HG03045 (cell line): Measurements from ENCODE around the gene CFP.
"Not testable (repeated sequence)": the region's sequence is repeated elsewhere in the genome, so short reads cannot be mapped to it uniquely, and the experiment has no call there.

Experiments
- ATAC-seq: cut with Tn5 transposase; IDR thresholded peaks from one replicate; pipeline ENCODE4 v1.9.1; 2021; ENCODE audit warnings: mild to moderate bottlenecking, moderate library complexity; ENCODE audit not compliant: unreplicated experiment

The CFP gene

GRCh38 chrX:47629419-47630200 is at the start of gene CFP:
TSS of gene CFP (minus strand) at chrX:47629930. CDS start at chrX:47629844, 86 bp downstream.
- no peak for ATAC-seq

- ATAC-seq, result not testable (repeated sequence)
Measured at GRCh38 chrX:47675959-47676859, 46.5 kb upstream of the CFP start.

GRCh38 chrX:47674776-47675175 is 45.0 kb upstream of the CFP start:
- no peak for ATAC-seq

- not testable (repeated sequence) for ATAC-seq
Measured at GRCh38 chrX:47665797-47666196, 36.1 kb upstream of the CFP start.

- ATAC-seq, result no peak
Measured at GRCh38 chrX:47664737-47665136, 35.0 kb upstream of the CFP start.

- ATAC-seq, result no peak
Measured at GRCh38 chrX:47662144-47662657, 32.5 kb upstream of the CFP start.

- no peak for ATAC-seq
Measured at GRCh38 chrX:47661539-47661938, 31.8 kb upstream of the CFP start.

GRCh38 chrX:47659421-47659726 is 29.6 kb upstream of the CFP start:
- no peak for ATAC-seq

- ATAC-seq, result peak; percentile 87
Measured at GRCh38 chrX:47658684-47659420, 29.1 kb upstream of the CFP start, which contains the start of gene UXT. TSS of gene UXT (minus strand) at chrX:47659180. CDS start at chrX:47658927, 253 bp downstream.

GRCh38 chrX:47658301-47658683 is 28.6 kb upstream of the CFP start:
- no peak for ATAC-seq

GRCh38 chrX:47651043-47651905 is 21.5 kb upstream of the CFP start:
- ATAC-seq, result no peak

- peak; percentile 94 for ATAC-seq
Measured at GRCh38 chrX:47650164-47651042, 20.7 kb upstream of the CFP start, which contains the start of gene ELK1. TSS of gene ELK1 (minus strand) at chrX:47650563. CDS start at chrX:47641441, 9,122 bp downstream.

- ATAC-seq, result no peak
Measured at GRCh38 chrX:47649781-47650163, 20.0 kb upstream of the CFP start.

- ATAC-seq, result no peak
Measured at GRCh38 chrX:47649271-47649670, 19.5 kb upstream of the CFP start.

- no peak for ATAC-seq
Measured at GRCh38 chrX:47648376-47648775, 18.6 kb upstream of the CFP start.

- ATAC-seq, result no peak
Measured at GRCh38 chrX:47646636-47647035, 16.9 kb upstream of the CFP start.

GRCh38 chrX:47645530-47645929 is 15.8 kb upstream of the CFP start:
- ATAC-seq, result no peak

GRCh38 chrX:47644557-47645091 is 14.9 kb upstream of the CFP start:
- ATAC-seq, result no peak

GRCh38 chrX:47643926-47644325 is 14.2 kb upstream of the CFP start:
- no peak for ATAC-seq
